HFFc6 (cell line): Measurements from ENCODE around the gene PERM1. TPM values are rescaled to one million over a fixed set of nuclear protein-coding genes. Genes with fewer than 3 reads are reported as not detected.
A peak's percentile ranks its signal among the peaks of the same experiment; 100 is the strongest.
"Not testable (repeated sequence)": the region's sequence is repeated elsewhere in the genome, so short reads cannot be mapped to it uniquely, and the experiment has no call there.

Source experiments
- DNase-seq: peaks from one replicate; pipeline ENCODE4 v3.0.0-alpha.2; 2018
- H3K27ac Mint-ChIP-seq: 2 replicates; pipeline ENCODE4 v1.8.0; 2020; ENCODE audit warnings: mild to moderate bottlenecking, mixed read lengths
- H3K27me3 Mint-ChIP-seq: 2 replicates; pipeline ENCODE4 v1.8.0; 2021; ENCODE audit warnings: mild to moderate bottlenecking, moderate library complexity, mixed read lengths; ENCODE audit not compliant: insufficient read depth
- H3K36me3 Mint-ChIP-seq: 2 replicates; pipeline ENCODE4 v1.8.0; 2021; ENCODE audit warnings: low read depth, mixed read lengths
- H3K4me1 Mint-ChIP-seq: 2 replicates; pipeline ENCODE4 v1.8.0; 2020; ENCODE audit warnings: low read depth, mixed read lengths
- H3K4me3 Mint-ChIP-seq: 2 replicates; pipeline ENCODE4 v1.8.0; 2020; ENCODE audit warnings: mild to moderate bottlenecking, moderate library complexity, mixed read lengths
- H3K9me3 Mint-ChIP-seq: 2 replicates; pipeline ENCODE4 v1.8.0; 2020; ENCODE audit warnings: mild to moderate bottlenecking, mixed read lengths
- CTCF ChIP-seq: fragments of 200-600 bp; sonication (generic); IDR thresholded peaks from 2 replicates; pipeline ENCODE4 v1.5.0; 2021; ENCODE audit warnings: antibody characterized with exemption, mild to moderate bottlenecking
- total RNA-seq, 6 experiments: library from RNA; stranded (reverse); fragmentation: NEBNext Ultra II Directional; extraction: Animal tissue kit (Norgen Biotek cat#: 25700); gene quantifications; 2 replicates in 1 of 6; 3 replicates in 5 of 6; pipeline ENCODE4 v1.2.3, GENCODE V29; 2021

Gene PERM1
- total RNA-seq, 6 experiments from 2014 or later = 0.17 to 0.18 TPM; not detected in 4

DNA sequence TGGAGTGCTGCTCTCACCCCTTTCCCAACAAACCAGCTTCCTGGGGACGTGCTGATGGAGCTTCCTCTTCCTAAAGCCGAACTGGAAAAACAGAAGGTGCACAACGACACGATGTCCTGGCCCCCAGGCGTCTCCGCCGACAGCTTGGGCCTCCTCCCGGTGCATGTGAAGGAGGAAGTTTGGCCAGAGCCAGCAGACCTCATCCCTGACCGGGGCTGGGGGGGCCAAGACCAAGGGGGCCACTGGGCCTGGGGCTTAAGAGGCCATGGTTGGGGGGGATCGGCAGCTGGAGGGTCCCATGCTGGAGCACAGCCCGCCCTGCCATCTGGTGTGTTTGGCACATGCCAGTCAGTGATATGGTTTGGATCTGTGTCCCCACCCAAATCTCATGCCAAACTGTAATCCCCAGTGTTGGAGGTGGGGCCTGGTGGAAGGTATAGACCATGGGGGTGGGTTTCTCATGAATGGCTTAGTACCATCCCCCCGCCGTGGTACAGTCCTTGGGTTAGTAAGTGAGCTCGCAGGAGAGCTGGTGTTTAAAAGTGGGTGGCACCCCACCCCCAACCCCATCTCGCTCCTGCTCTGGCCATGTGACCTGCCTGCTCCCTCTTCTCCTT lies 11.6 kb upstream of the PERM1 start:
- no peak for TF ChIP-seq CTCF
- H3K4me3 Mint-ChIP-seq = no peak overlapping the region
- H3K9me3 Mint-ChIP-seq = peaks cover 24% of the 10 kb centered on the region
- peaks cover 22% of the 10 kb centered on the region for H3K36me3 Mint-ChIP-seq
- H3K27ac Mint-ChIP-seq = no peak overlapping the region
- no peak for DNase-seq
- peaks cover 6% of the 10 kb centered on the region for H3K4me1 Mint-ChIP-seq
- H3K27me3 Mint-ChIP-seq = peaks cover 27% of the 10 kb centered on the region

- H3K4me1 Mint-ChIP-seq = peaks cover 6% of the 10 kb centered on the region
- no peak for DNase-seq
- no peak overlapping the region for H3K4me3 Mint-ChIP-seq
- peaks cover 24% of the 10 kb centered on the region for H3K9me3 Mint-ChIP-seq
- H3K27ac Mint-ChIP-seq = 0 out of 2 replicates have a peak overlapping the region, but pooled peaks have one; percentile 13
- H3K36me3 Mint-ChIP-seq = peaks cover 23% of the 10 kb centered on the region
- H3K27me3 Mint-ChIP-seq = peaks cover 29% of the 10 kb centered on the region
- no peak for TF ChIP-seq CTCF
Measured at GRCh38 chr1:992362-992761, 10.5 kb upstream of the PERM1 start.

GRCh38 chr1:991895-992294 lies 10.0 kb upstream of the PERM1 start:
- Mint-ChIP-seq H3K9me3 (peaks cover 24% of the 10 kb centered on the region), H3K4me1 (peaks cover 6% of the 10 kb centered on the region), H3K27me3 (peaks cover 29% of the 10 kb centered on the region), H3K27ac (no peak overlapping the region), H3K36me3 (peaks cover 23% of the 10 kb centered on the region), H3K4me3 (no peak overlapping the region)
- DNase-seq = no peak
- TF ChIP-seq CTCF = no peak

DNA sequence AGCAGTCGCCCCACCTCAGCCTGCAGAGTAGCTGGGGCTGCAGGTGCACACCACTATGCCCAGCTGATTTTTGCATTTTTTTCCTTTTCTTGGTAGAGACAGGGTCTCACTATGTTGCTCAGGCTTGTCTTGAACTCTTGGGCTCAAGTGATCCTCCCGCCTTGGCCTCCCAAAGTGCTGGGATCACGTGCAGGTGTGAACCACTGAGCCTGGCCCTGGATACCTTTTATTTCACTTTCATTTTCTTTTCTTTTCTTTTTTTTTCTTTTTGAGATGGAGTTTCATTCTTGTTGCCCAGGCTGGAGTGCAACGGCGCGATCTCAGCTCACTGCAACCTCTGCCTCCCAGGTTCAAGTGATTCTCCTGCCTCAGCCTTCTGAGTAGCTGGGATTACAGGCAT lies 9.4 kb upstream of the PERM1 start:
- not testable (repeated sequence) for H3K4me1 Mint-ChIP-seq
- peaks cover 23% of the 10 kb centered on the region for H3K36me3 Mint-ChIP-seq
- peaks cover 29% of the 10 kb centered on the region for H3K27me3 Mint-ChIP-seq

DNA sequence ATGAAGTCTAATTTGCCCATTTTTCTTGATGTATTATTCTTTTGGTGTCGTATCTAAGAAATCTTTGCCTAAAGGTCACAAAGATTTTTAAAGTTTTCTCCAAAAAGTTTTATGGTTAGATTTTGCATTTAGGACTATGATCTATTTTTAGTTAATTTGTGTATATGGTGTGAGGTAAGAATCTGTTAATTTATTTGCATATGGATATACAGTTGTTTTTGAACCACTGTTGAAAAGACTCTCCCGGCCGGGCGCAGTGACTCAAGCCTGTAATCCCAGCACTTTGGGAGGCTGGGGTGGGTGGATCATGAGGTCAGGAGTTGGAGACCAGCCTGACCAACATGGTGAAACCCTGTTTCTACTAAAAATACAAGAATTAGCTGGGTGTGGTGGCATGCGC lies 6.2 kb upstream of the PERM1 start:
- not testable (repeated sequence) for H3K4me1 Mint-ChIP-seq, DNase-seq, H3K27ac Mint-ChIP-seq, H3K4me3 Mint-ChIP-seq
- H3K27me3 Mint-ChIP-seq = peaks cover 24% of the 10 kb centered on the region
- peaks cover 23% of the 10 kb centered on the region for H3K36me3 Mint-ChIP-seq
- peaks cover 21% of the 10 kb centered on the region for H3K9me3 Mint-ChIP-seq

More for the DNA sequence above, 9.4 kb upstream of the PERM1 start:
- DNase-seq, H3K27ac Mint-ChIP-seq, H3K4me3 Mint-ChIP-seq: not testable (repeated sequence)
- H3K9me3 Mint-ChIP-seq = peaks cover 24% of the 10 kb centered on the region

GRCh38 chr1:985126-985525 lies 3.2 kb upstream of the PERM1 start:
- no peak for DNase-seq
- no peak overlapping the region for H3K4me3 Mint-ChIP-seq
- 0 out of 2 replicates have a peak, but pooled peaks cover 8% of the 10 kb centered on the region for H3K36me3 Mint-ChIP-seq
- peaks cover 17% of the 10 kb centered on the region for H3K27me3 Mint-ChIP-seq
- H3K9me3 Mint-ChIP-seq = no peaks in the 10 kb centered on the region
- H3K27ac Mint-ChIP-seq = no peak overlapping the region
- H3K4me1 Mint-ChIP-seq = no peaks in the 10 kb centered on the region
- no peak for TF ChIP-seq CTCF
